Measurements from ENCODE around the gene KIDINS220. TPM values are rescaled to one million over a fixed set of nuclear protein-coding genes. Genes with fewer than 3 reads are reported as not detected.

Gene KIDINS220
- total and polyA plus RNA-seq, 4 donors: 8.1 to 50.9 (median 30.8) TPM

DNA sequence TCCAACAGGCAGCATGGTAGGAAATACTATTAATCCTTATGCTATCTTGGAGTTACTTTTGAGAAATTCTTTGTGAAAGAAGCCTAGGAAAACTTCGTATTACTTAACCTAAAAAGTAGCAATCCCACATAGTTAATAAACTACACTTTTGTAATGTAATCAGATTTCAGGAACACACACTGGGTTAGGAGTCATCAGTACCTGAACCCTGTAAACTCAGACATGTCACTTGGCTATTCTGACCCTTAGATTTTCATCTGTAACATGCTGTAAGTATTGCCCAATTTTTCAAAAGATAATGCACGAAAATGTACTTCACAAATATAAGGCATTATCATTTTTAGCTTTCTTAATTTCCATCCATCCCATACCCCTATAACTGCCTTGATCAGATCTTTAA, 39.0 kb downstream of the KIDINS220 start:
- WGBS: 84% methylated on average over 2 of the region's 2 CpGs
- TF ChIP-seq HNF4A (conservative IDR thresholded peaks at IDR 0.05): no peak
- TF ChIP-seq YY1 (IDR thresholded peaks at IDR 0.05): no peak
- peak in 1 of 2 donors; percentile 13 for TF ChIP-seq RXRA (IDR thresholded peaks at IDR 0.05)
- no peak for TF ChIP-seq JUND (IDR thresholded peaks at IDR 0.05)
- H3K27ac ChIP-seq (ENCODE audit: low read depth in 1 of 2, low read length in 2 of 2): no peak overlapping the region
- H3K9me3 ChIP-seq (ENCODE audit: control insufficient read depth in 4 of 4, low read length in 3 of 4): no peaks in the 10 kb centered on the region
- no peaks in the 10 kb centered on the region for H3K27me3 ChIP-seq (ENCODE audit: control insufficient read depth in 4 of 4, insufficient read depth in 4 of 4, low read length in 3 of 4)
- no peak overlapping the region for H3K9ac ChIP-seq (ENCODE audit: low read depth in 1 of 2, low read length in 2 of 2)
- no peaks in the 10 kb centered on the region for H3K4me1 ChIP-seq (ENCODE audit: control insufficient read depth in 4 of 4, insufficient read depth in 4 of 4, low read length in 3 of 4)
- H3K4me3 ChIP-seq (ENCODE audit: low read depth in 1 of 3, low read length in 3 of 3): no peak overlapping the region
- DNase-seq (ENCODE audit: low spot score): no peak
- H3K36me3 ChIP-seq (ENCODE audit: control insufficient read depth in 4 of 4, insufficient read depth in 3 of 4, low read depth in 1 of 4, low read length in 3 of 4): peaks cover 9 to 53% (median 41%) of the 10 kb centered on the region in 4 donors

DNA sequence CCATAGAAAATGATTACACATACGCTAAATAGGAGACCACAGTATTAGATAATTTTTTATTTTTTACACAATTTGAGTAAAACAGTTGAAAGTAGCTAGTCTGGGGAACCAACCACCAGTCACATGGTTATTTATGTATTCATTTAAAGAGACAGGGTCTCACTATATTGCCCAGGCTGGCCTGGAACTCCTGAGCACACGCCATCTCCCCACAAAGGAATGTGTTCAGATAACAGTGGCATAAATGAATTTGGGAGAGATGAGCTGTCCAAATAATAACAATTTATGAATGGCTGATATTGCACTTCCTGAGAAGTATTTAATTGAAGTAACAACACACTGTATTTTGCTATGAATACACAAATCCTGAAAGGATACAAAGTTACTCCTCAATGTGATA, 39.7 kb downstream of the KIDINS220 start:
- no peak overlapping the region for H3K27ac ChIP-seq (ENCODE audit: low read depth in 1 of 2, low read length in 2 of 2)
- DNase-seq (ENCODE audit: low spot score): no peak
- no peaks in the 10 kb centered on the region for H3K4me1 ChIP-seq (ENCODE audit: control insufficient read depth in 4 of 4, insufficient read depth in 4 of 4, low read length in 3 of 4)
- H3K27me3 ChIP-seq (ENCODE audit: control insufficient read depth in 4 of 4, insufficient read depth in 4 of 4, low read length in 3 of 4): no peaks in the 10 kb centered on the region
- no peaks in the 10 kb centered on the region for H3K9me3 ChIP-seq (ENCODE audit: control insufficient read depth in 4 of 4, low read length in 3 of 4)
- H3K4me3 ChIP-seq (ENCODE audit: low read depth in 1 of 3, low read length in 3 of 3): no peak overlapping the region
- H3K9ac ChIP-seq (ENCODE audit: low read depth in 1 of 2, low read length in 2 of 2): no peak overlapping the region
- 98% methylated on average over 2 of the region's 2 CpGs for WGBS
- H3K36me3 ChIP-seq (ENCODE audit: control insufficient read depth in 4 of 4, insufficient read depth in 3 of 4, low read depth in 1 of 4, low read length in 3 of 4): peaks cover 12 to 55% (median 39%) of the 10 kb centered on the region in 4 donors
- TF ChIP-seq, protein P1, sequence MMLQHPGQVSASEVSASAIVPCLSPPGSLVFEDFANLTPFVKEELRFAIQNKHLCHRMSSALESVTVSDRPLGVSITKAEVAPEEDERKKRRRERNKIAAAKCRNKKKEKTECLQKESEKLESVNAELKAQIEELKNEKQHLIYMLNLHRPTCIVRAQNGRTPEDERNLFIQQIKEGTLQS (IDR thresholded peaks at IDR 0.05): no peak

DNA sequence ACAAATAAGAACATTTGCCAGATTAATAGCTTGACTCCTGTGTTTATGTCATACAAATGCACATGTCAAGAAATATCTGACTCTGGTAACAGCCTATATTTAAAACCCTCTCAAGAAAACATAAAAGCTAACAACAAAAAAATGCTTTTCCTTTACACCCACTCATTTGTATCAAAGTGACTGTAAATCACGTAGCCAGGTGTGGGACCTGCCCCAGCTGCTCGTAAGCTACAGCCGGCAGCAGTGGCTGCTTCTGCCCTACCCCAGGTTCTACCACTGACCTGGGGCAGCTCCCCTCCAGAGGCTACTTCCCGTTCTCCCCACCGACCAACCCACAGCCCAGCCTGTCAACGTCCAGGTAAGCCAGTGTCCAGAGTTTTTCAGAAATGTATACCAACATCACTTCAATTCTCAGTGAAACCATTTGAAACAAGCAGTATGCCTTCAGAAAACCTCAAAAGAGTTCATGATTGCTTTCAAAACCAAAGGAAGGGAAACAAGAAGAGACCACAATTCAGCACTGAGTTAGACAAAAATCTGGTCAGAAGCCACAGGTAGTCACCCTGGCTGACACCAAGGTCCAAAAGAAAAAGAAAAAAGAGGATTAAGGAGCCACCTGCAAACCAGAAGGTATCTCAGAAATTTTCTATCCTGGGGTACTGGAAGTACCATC, 40.4 kb downstream of the KIDINS220 start:
- Histone ChIP-seq H3K4me1 (ENCODE audit: control insufficient read depth in 4 of 4, insufficient read depth in 4 of 4, low read length in 3 of 4) (no peaks in the 10 kb centered on the region), H3K4me3 (ENCODE audit: low read depth in 1 of 3, low read length in 3 of 3) (no peak overlapping the region), H3K27me3 (ENCODE audit: control insufficient read depth in 4 of 4, insufficient read depth in 4 of 4, low read length in 3 of 4) (no peaks in the 10 kb centered on the region), H3K36me3 (ENCODE audit: control insufficient read depth in 4 of 4, insufficient read depth in 3 of 4, low read depth in 1 of 4, low read length in 3 of 4) (peaks cover 12 to 54% (median 33%) of the 10 kb centered on the region in 4 donors), H3K9me3 (ENCODE audit: control insufficient read depth in 4 of 4, low read length in 3 of 4) (no peaks in the 10 kb centered on the region), H3K9ac (ENCODE audit: low read depth in 1 of 2, low read length in 2 of 2) (no peak overlapping the region), H3K27ac (ENCODE audit: low read depth in 1 of 2, low read length in 2 of 2) (no peak overlapping the region)
- no peak for DNase-seq (ENCODE audit: low spot score)
- WGBS: 96% methylated on average over 6 of the region's 6 CpGs
- TF ChIP-seq JUND (IDR thresholded peaks at IDR 0.05) (no peak), MAX (IDR thresholded peaks at IDR 0.05) (no peak), RAD21 (IDR thresholded peaks at IDR 0.05) (no peak), FOXA2 (IDR thresholded peaks at IDR 0.05) (no peak), GABPA (IDR thresholded peaks at IDR 0.05 in 1 of 2, conservative IDR thresholded peaks at IDR 0.05 in 1 of 2) (no peak), HNF4A (conservative IDR thresholded peaks at IDR 0.05) (no peak), YY1 (IDR thresholded peaks at IDR 0.05) (no peak), TAF1 (conservative IDR thresholded peaks at IDR 0.05) (no peak), SP1 (IDR thresholded peaks at IDR 0.05) (no peak), HNF4G (IDR thresholded peaks at IDR 0.05) (no peak), NR2F2 (IDR thresholded peaks at IDR 0.05) (no peak), FOXA1 (IDR thresholded peaks at IDR 0.05) (no peak), EGR1 (IDR thresholded peaks at IDR 0.05; ENCODE audit: low read depth in 2 of 2) (no peak), RXRA (IDR thresholded peaks at IDR 0.05) (no peak)
- TF ChIP-seq, protein P2, sequence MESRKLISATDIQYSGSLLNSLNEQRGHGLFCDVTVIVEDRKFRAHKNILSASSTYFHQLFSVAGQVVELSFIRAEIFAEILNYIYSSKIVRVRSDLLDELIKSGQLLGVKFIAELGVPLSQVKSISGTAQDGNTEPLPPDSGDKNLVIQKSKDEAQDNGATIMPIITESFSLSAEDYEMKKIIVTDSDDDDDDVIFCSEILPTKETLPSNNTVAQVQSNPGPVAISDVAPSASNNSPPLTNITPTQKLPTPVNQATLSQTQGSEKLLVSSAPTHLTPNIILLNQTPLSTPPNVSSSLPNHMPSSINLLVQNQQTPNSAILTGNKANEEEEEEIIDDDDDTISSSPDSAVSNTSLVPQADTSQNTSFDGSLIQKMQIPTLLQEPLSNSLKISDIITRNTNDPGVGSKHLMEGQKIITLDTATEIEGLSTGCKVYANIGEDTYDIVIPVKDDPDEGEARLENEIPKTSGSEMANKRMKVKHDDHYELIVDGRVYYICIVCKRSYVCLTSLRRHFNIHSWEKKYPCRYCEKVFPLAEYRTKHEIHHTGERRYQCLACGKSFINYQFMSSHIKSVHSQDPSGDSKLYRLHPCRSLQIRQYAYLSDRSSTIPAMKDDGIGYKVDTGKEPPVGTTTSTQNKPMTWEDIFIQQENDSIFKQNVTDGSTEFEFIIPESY (IDR thresholded peaks at IDR 0.05): no peak
- TF ChIP-seq, protein P3, sequence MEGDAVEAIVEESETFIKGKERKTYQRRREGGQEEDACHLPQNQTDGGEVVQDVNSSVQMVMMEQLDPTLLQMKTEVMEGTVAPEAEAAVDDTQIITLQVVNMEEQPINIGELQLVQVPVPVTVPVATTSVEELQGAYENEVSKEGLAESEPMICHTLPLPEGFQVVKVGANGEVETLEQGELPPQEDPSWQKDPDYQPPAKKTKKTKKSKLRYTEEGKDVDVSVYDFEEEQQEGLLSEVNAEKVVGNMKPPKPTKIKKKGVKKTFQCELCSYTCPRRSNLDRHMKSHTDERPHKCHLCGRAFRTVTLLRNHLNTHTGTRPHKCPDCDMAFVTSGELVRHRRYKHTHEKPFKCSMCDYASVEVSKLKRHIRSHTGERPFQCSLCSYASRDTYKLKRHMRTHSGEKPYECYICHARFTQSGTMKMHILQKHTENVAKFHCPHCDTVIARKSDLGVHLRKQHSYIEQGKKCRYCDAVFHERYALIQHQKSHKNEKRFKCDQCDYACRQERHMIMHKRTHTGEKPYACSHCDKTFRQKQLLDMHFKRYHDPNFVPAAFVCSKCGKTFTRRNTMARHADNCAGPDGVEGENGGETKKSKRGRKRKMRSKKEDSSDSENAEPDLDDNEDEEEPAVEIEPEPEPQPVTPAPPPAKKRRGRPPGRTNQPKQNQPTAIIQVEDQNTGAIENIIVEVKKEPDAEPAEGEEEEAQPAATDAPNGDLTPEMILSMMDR (IDR thresholded peaks at IDR 0.05; ENCODE audit: low read depth, low read length, missing input control): no peak
- TF ChIP-seq, protein P1 (IDR thresholded peaks at IDR 0.05): no peak
- TF ChIP-seq, protein P4, sequence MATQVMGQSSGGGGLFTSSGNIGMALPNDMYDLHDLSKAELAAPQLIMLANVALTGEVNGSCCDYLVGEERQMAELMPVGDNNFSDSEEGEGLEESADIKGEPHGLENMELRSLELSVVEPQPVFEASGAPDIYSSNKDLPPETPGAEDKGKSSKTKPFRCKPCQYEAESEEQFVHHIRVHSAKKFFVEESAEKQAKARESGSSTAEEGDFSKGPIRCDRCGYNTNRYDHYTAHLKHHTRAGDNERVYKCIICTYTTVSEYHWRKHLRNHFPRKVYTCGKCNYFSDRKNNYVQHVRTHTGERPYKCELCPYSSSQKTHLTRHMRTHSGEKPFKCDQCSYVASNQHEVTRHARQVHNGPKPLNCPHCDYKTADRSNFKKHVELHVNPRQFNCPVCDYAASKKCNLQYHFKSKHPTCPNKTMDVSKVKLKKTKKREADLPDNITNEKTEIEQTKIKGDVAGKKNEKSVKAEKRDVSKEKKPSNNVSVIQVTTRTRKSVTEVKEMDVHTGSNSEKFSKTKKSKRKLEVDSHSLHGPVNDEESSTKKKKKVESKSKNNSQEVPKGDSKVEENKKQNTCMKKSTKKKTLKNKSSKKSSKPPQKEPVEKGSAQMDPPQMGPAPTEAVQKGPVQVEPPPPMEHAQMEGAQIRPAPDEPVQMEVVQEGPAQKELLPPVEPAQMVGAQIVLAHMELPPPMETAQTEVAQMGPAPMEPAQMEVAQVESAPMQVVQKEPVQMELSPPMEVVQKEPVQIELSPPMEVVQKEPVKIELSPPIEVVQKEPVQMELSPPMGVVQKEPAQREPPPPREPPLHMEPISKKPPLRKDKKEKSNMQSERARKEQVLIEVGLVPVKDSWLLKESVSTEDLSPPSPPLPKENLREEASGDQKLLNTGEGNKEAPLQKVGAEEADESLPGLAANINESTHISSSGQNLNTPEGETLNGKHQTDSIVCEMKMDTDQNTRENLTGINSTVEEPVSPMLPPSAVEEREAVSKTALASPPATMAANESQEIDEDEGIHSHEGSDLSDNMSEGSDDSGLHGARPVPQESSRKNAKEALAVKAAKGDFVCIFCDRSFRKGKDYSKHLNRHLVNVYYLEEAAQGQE (IDR thresholded peaks at IDR 0.05): no peak
